ENCODE data around the gene TSPEAR.
"Not testable (repeated sequence)": the region's sequence is repeated elsewhere in the genome, so short reads cannot be mapped to it uniquely, and the experiment has no call there.

The TSPEAR gene

DNA sequence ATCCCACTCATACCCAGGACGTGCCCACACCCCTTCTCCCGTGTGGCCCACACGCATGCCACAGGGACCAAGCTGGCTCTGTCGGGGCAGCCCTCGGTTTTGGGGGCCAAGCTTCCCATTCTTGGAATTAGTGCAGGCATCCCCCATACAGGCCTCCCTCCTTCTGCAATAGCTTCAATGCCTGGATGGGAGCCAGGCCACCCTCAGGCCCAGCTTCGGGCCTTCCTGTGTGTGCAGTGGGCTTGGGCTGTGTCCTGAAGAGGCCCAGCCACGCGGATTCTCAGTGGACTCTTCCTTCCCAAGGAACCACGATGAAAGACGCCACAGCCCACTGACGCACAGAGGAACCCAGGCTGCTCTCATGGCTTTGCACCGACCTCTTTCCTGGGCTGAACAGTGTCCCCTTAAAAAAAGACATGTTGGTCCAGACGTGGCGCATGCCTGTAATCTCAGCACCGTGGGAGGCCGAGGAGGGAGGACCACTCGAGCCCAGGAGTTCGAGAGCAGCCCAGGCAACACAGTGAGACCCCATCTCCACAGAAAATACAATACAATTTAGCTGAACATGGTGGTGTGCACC lies 61.8 kb downstream of the TSPEAR start:
- FAIRE-seq: no peak

DNA sequence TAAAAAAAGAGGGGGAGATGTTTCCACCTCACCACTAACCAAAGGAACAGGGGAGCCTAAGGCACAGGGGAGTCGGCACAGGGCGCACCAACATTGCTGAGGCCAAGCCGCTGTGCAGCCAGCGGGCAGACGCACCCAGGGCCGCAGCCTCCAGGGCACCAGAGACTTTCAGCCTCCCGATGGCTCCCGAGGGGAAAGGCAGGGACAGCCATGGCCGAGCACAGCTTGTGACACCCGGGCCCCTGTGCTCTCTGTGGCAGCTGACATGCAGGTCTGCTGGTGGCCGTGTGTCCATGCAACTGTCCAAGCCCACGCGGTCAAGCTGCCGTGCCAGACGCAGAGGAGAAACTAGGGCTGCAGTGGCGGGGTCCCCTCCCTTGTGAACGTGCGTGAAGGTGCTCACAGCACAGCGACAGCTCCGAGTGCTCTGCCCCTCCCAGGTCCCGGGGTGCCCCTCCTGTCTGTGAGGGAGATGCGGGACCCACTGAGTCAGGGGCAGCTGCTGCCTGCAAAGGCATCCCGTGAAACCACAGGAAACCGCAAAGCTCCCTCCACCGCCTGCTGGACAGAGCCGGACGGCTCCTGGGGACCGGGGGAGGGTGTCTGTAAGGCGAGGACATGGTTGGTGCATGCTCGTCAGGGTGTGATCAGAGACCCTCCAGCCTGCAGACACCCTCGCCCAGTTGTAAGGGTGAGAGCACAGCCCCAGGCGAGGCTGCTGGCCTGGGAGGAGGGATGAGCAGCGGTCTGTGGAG lies 62.6 kb downstream of the TSPEAR start:
- no peak for FAIRE-seq

DNA sequence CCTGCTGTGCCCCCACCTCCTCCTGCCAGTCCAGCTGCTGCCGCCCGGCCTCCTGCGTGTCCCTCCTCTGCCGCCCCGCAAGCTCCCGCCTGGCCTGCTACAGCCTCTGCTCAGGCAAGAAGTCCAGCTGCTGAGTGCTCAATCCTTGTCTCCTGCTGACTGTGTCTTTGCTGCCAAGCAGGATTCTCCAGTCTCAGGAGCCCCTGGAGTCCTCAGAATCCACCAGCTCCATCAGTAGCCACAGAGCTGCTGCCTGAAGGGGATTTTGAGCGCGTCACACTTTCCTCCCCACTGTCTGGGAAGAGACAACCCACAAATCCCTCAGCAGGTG lies 64.2 kb downstream of the TSPEAR start:
- FAIRE-seq: no peak

DNA sequence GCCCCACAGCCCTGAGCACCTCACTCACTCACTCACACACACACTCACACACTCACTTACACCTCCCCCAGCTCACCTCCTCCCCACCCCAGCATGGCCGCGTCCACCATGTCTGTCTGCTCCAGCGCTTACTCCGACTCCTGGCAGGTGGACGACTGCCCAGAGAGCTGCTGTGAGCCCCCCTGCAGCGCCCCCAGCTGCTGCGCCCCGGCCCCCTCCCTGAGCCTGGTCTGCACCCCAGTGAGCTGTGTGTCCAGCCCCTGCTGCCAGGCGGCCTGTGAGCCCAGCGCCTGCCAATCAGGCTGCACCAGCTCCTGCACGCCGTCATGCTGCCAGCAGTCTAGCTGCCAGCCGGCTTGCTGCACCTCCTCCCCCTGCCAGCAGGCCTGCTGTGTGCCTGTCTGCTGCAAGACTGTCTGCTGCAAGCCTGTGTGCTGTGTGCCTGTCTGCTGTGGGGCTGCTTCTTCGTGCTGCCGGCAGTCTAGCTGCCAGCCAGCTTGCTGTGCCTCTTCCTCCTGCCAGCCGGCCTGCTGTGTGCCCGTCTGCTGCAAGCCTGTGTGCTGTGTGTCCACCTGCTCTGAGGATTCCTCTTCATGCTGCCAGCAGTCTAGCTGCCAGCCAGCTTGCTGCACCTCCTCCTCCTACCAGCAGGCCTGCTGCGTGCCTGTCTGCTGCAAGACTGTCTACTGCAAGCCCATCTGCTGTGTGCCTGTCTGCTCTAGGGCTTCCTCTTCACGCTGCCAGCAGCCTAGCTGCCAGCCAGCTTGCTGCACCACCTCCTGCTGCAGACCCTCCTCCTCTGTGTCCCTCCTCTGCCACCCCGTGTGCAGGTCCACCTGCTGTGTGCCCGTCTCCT lies 64.8 kb downstream of the TSPEAR start, which contains the start of gene KRTAP10-11:
TSS of gene KRTAP10-11 (plus strand) at position 49 of the 856 bp plus-strand sequence. CDS start at position 94, 45 bp downstream.
- not testable (repeated sequence) for FAIRE-seq

DNA sequence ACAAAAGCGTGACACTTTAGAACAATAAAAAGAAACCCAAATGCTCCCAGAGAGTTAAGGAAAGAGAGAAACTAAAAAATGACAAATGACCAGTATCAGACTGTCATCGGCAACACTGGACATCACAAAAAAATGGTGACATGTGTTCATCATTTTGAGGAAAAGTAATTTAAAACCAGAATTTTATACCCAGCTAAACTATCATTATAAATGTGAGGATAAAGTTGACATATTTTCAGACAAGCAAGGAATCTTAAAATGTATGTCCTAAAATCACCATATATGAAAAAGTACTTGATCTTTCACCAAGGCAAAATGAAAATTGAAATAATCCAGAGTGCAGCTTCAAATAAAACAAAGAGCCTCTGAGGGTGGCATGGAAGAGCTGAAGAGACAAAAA lies 66.5 kb downstream of the TSPEAR start:
- FAIRE-seq: no peak

DNA sequence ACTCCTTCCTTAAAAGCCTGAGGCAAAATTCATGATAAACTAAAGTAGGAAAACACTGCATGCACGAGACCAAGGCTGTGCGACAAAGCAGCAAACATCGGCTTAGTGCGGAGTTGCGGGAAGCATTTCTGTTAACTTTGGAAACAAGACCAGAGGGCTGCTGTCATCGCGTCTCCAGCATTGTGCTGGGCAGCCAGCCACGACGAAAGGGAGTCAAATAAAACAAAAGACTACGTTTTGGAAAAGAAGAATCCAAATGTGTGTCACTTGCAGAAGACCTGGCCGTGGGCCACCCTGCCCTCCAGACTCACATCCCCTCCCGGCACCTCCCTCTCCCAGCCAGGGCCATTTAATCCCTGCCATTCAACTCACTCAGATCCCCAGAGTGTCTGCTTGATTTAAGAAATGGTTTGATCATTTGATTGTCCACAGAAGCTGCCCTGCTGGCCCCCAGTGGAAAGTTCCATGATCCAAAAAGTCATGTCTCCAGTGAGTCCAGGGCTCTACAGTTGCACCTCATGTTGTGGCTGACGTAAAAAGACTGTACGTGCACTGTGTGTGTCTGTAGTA lies 67.5 kb downstream of the TSPEAR start:
- no peak for FAIRE-seq

DNA sequence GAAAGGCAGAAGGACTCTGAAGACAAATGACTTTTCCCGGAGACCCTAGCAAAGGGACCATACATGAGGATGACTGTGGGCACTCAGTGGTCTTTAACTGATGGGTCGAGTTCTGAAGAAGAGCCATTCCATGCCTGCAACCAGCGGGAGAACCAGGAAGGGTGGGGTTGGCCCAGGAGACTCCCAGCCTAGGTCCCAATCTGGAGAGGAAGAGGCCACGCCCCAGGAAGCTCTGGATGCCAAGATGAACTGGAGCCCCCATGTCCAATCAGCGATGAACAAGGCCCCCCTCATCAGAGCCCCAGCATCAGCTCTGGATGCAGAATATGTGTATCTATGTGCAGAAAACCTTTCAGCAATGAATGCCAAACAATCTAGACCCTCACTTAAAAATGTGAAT lies 70.6 kb downstream of the TSPEAR start:
- no peak for FAIRE-seq

DNA sequence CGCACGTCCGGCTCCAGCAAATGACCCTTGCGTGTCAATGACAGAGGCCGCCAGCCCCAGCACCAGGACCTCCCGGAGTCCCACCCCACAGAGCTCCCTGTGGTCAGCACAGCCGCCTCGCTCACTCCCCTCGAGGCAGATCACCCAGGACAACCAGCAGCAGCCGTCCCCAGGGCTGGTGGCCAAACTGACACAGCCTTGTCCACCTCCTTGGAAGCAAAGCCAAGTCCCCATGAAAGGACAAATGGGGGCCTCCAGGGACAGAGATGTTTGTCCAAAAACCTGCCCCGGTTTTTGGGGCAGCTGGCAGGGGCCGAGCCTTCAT lies 72.1 kb downstream of the TSPEAR start:
- no peak for FAIRE-seq

DNA sequence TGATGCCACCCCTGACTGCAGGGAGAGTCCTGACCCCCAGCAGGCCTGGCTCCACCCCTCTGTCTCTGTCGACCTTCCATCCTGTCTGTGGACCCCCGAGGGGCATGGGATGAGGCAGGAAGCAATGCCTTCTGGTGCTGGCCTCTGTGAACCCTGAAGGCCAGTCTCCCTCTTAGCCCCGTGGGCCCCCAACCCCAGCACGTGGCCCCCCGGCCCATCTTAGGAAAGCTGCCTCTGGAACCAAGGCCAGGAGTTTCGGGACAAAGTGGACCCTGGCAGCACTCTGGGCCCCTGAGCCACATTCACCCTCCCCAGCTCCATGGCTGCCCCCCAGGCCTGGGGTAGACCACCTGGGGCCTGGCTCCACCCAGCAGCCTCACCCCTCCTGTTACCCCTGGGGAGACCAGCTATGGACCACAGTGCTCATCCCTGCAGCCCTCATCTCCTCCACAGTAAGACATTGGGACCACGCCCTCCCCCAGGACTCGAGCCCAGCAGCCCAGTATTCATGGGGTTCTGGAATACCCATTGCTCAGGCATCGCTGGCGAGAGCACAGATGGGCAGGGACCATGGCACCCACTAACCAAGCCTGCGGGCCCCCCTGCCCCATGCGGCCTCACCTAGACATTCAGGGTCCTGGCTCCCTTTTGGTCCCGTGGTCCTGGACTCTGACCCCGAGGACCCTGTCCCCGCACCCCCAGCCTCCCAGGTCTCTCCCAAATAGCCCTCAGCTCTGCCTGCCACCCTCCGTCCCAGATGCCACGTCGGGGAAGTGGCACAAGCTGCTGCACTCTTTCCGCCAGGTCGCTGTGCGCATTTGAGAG lies 72.7 kb downstream of the TSPEAR start:
- FAIRE-seq: not testable (repeated sequence)

DNA sequence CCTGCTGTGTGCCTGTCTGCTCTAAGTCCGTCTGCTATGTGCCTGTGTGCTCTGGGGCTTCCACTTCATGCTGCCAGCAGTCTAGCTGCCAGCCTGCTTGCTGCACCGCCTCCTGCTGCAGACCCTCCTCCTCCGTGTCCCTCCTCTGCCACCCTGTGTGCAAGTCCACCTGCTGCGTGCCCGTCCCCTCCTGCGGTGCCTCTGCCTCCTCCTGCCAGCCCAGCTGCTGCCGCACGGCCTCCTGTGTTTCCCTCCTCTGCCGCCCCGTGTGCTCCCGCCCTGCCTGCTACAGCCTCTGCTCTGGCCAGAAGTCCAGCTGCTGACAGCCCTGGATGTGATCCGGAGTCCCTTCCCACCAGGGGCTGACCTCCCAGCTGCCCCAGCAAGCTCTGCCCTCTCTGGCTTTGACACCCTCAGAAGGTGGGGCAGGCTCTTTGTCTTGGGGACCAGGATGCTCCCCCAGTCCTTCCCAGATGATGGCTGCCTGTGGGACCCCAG lies 73.5 kb downstream of the TSPEAR start:
- FAIRE-seq: not testable (repeated sequence)

DNA sequence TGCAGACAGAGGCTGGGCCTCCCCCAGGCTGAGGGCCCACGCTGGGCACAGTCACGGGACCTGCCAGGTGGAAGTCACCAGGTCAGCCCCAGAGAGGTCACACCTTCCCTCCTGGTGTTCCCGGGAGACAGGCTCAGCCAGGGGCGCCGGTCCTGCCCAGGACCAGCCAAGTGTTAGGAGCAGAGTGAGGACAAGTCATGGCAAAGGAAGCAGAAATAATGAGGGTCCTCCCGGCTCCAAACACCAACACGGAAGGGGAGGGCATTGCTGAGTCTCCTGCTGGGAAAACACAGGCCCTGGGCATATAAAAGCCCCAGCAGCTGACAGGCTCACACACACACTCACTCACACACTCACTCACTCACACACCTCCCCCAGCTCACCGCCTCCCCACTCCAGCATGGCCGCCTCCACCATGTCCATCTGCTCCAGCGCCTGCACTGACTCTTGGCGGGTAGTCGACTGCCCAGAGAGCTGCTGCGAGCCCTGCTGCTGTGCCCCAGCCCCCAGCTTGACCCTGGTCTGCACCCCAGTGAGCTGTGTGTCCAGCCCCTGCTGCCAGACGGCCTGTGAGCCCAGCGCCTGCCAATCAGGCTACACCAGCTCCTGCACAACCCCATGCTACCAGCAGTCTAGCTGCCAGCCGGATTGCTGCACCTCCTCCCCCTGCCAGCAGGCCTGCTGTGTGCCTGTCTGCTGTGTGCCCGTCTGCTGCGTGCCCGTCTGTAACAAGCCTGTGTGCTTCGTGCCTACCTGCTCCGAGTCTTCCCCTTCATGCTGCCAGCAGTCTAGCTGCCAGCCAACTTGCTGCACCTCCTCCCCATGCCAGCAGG lies 74.1 kb downstream of the TSPEAR start, which contains the start of gene KRTAP10-10:
TSS of gene KRTAP10-10 (plus strand) at position 339 of the 833 bp plus-strand sequence. CDS start at position 401, 62 bp downstream.
- no peak for FAIRE-seq

DNA sequence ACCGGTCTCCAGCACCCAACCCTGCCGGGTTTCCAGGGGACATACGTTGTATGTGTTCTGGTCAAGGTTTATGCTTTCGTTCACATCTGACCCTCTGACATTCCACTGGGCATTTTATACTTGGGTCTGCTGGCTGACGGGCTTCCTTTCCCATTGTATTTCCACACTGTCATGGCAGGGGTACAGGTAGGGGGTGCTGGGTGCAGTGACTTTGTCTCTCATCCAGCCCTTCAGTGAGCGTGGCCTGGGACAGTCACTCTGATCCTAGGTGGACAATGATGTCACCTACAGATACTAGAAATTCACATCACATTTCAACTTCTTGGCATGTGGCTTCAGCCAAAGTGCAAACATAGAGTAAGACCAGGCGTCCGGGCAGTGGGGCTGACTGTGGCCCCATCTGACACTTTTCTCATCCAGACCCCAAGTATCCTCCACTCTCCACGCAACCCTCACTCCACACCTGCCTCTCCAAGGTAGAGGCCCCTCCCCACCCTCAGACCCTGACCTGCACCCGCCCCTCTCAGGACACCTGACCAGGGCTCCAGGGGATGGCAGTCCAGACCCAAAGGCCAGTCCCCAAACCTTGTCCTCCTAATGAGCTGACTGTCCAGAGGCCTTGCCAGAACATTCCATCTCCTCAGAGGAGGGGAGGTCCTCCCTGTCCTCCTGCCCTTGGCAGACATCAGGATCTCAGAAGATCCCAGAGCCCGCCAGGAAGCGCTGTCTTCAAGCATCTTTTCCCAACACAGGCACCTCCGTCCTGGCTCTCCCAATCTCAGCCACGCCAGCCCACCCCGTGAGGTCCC lies 75.0 kb downstream of the TSPEAR start:
- no peak for FAIRE-seq

DNA sequence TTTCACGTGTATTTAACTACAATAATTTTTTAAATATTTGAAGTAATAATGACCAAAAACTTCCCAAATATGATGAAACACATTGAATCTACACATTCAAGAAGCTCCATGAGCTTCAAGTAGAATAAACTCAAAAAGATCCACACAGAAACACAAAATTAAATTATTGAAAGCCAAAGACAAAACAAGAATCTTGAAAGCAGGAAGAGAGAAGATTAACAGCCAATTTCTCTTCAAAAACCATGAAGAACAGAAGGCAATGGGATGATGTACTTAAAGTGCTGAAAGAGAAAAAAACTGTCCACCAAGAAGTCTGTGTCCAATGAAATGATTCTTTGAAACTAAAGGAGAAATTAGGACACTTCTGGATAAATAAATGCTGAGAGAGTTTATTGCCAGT lies 79.3 kb downstream of the TSPEAR start:
- no peak for FAIRE-seq

DNA sequence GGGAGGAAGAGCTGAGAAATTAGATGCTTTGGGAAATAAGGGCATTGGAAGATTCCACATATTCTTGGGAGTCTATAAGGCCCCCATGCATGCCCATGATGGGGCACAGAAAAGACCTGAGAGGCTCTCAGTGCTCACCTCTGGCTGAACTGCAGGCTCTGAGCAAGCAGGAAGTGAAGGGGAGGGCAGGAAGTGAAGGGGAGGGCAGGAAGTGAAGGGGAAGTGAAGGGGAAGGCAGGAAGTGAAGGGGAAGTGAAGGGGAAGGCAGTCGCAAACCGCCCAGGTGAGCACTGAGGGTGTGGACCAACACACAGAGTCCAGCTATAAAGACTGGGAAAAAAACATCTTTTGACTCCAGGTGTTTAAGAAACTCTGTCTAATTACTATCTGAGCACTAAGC lies 80.9 kb downstream of the TSPEAR start:
- FAIRE-seq: no peak

DNA sequence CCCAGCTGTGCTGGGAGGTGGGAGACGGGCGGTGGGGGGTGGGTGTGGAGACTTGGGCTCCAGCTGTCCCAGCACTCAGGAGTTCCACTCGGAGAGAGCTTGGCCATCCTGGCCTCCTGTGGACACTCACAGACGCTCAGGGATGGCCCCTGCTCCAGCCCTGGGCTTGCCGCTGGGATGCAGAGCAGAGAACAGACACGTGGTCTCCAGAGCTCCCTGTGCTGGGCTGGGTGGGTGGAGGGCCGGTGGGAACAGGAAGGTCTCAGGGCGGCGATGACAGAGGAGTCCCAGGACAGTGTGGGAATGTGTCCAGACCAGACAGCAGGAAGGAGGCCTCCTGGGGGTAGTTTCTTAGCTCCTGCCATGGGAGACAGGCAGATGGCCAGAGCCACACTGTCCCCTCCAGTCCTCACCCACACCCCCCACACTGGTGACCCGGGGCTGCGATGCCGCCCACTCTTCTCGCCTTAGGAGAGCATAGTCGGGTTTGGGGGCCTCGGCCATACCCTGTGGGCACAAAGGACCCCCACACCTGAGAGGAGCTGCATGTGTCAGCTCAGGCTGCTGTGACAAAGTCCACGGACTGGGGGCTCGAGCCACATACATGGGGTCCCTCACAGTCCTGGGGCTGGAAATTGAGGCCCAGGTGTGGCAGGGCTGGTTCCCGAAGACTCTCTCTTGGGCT lies 82.5 kb downstream of the TSPEAR start:
- FAIRE-seq: no peak

DNA sequence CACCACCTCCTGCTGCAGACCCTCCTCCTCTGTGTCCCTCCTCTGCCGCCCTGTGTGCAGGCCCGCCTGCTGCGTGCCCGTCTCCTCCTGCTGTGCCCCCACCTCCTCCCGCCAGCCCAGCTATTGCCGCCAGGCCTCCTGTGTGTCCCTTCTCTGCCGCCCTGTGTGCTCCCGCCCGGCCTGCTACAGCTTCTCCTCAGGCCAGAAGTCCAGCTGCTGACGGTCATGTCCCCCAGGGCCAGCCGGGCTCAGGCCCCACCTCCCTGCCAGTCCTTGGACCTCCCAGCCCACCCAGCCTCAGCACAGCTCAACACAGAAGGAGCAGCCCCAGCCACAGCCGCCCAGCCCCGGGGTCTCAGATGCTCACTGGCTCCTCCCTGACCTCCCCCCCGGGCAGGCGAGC lies 83.5 kb downstream of the TSPEAR start:
- not testable (repeated sequence) for FAIRE-seq

DNA sequence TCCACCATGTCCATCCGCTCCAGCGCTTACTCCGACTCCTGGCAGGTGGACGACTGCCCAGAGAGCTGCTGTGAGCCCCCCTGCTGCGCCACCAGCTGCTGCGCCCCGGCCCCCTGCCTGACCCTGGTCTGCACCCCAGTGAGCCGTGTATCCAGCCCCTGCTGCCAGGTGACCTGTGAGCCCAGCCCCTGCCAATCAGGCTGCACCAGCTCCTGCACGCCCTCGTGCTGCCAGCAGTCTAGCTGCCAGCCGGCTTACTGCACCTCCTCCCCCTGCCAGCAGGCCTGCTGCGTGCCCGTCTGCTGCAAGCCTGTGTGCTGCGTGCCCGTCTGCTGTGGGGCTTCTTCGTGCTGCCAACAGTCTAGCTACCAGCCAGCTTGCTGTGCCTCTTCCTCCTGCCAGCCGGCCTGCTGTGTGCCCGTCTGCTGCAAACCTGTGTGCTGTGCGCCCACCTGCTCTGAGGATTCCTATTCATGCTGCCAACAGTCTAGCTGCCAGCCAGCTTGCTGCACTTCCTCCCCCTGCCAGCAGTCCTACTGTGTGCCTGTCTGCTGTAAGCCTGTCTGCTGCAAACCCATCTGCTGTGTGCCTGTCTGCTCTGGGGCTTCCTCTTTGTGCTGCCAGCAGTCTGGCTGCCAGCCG lies 84.1 kb downstream of the TSPEAR start:
- FAIRE-seq: not testable (repeated sequence)

DNA sequence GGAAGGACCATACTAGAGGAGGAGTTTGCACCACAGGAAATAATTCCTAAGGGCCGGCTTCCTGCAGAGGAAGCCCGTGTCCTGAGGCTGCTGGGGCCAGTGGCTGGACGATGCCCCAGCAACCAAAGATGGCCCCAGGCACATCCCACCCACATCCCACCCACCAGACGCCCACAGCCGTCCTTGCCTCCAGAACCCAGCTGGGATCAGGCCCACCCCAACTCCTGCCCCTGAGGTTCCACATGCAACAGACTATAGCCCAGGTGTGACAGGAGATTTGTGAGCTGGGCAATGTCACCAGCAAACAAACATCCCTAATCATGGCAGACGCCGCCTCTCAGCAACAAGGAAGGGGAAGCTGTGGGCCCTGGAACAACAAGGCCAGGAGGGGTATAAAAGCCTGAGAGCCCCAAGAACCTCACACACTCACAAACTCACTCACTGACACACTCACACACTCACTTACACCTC lies 84.7 kb downstream of the TSPEAR start, which contains the start of gene KRTAP10-9:
TSS of gene KRTAP10-9 (plus strand) at position 421 of the 471 bp plus-strand sequence. CDS start 79 bp downstream, outside the sequence.
- no peak for FAIRE-seq

DNA sequence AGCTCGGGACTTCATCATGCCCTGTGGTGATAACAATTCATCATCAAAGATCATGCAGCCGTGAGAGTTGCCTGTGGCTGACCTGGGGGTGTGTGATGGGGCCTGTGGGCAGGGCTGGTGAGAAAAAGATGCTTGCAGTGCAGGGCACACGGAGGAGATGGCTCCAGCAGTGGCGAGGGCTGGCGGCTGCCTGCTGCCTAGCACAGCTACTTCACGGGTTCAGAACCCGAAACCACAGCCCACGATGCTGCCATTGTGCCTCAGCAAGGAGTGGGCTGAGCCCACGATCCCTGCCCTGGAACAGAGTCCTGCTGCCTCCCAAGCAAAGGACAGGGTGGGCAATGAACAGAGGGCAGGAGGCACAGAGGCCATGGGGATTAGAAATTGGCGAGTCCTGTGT lies 85.1 kb downstream of the TSPEAR start:
- FAIRE-seq: no peak

Measured in TTC549 (cell line).